HG03103 (cell line): ENCODE results near the gene PDCD2.
"Not testable (repeated sequence)": the region's sequence is repeated elsewhere in the genome, so short reads cannot be mapped to it uniquely, and the experiment has no call there.

Experiments
- ATAC-seq: cut with Tn5 transposase; IDR thresholded peaks from one replicate; pipeline ENCODE4 v1.9.1; 2021; ENCODE audit warnings: low read depth; ENCODE audit not compliant: unreplicated experiment

Gene PDCD2

GRCh38 chr6:170584181-170584953 lies at the start of gene PDCD2:
Gene PDCD2 (minus strand): TSS chr6:170584637. CDS start chr6:170584581, 56 bp downstream.
- peak; percentile 96 for ATAC-seq

- not testable (repeated sequence) for ATAC-seq
Measured at GRCh38 chr6:170616020-170616554, 31.6 kb upstream of the PDCD2 start.

GRCh38 chr6:170612256-170612804 lies 27.9 kb upstream of the PDCD2 start:
- ATAC-seq = not testable (repeated sequence)

GRCh38 chr6:170609225-170609624 lies 24.8 kb upstream of the PDCD2 start:
- ATAC-seq = not testable (repeated sequence)

- ATAC-seq = no peak
Measured at GRCh38 chr6:170605574-170606259, 21.3 kb upstream of the PDCD2 start.

- ATAC-seq = no peak
Measured at GRCh38 chr6:170597278-170597677, 12.8 kb upstream of the PDCD2 start.

GRCh38 chr6:170596426-170596825 lies 12.0 kb upstream of the PDCD2 start:
- ATAC-seq = no peak

GRCh38 chr6:170590725-170591124 lies 6.3 kb upstream of the PDCD2 start:
- ATAC-seq = no peak

GRCh38 chr6:170584954-170585498 lies 589 bp upstream of the PDCD2 start:
- ATAC-seq = peak; percentile 27

GRCh38 chr6:170583756-170584180 lies 669 bp downstream of the PDCD2 start:
- ATAC-seq = no peak

- ATAC-seq = no peak
Measured at GRCh38 chr6:170578909-170579308, 5.5 kb downstream of the PDCD2 start.

- no peak for ATAC-seq
Measured at GRCh38 chr6:170575250-170575649, 9.2 kb downstream of the PDCD2 start.

- ATAC-seq = no peak
Measured at GRCh38 chr6:170572704-170573466, 11.6 kb downstream of the PDCD2 start.

GRCh38 chr6:170564936-170565530 lies 19.4 kb downstream of the PDCD2 start:
- no peak for ATAC-seq

GRCh38 chr6:170561555-170561954 lies 22.9 kb downstream of the PDCD2 start:
- no peak for ATAC-seq

GRCh38 chr6:170555305-170555704 lies 29.1 kb downstream of the PDCD2 start:
- no peak for ATAC-seq

GRCh38 chr6:170554796-170555137 lies 29.7 kb downstream of the PDCD2 start:
- ATAC-seq = no peak

- peak; percentile 96 for ATAC-seq
Measured at GRCh38 chr6:170554013-170554795, 30.2 kb downstream of the PDCD2 start, which contains the start of gene TBP. Gene TBP (plus strand): TSS chr6:170554369. CDS start chr6:170557030, 2,661 bp downstream.

GRCh38 chr6:170553534-170554012 lies 30.9 kb downstream of the PDCD2 start:
- ATAC-seq = peak; percentile 22
